ENCODE data around the gene PSTPIP1. TPM values are rescaled to one million over a fixed set of nuclear protein-coding genes. Genes with fewer than 3 reads are reported as not detected.

PSTPIP1 gene
- total and polyA plus RNA-seq, 2 donors (not counting 1 experiment from before 2014, with no cell fraction given): 0.56 to 1.5 TPM

GRCh38 chr15:77035999-77036471 is 41.1 kb downstream of the PSTPIP1 start:
- Histone ChIP-seq H3K4me2 (ENCODE audit: extremely low read depth, insufficient read depth, low read length) (no peak overlapping the region), H3K4me1 (ENCODE audit: control insufficient read depth, extremely low read depth, insufficient read depth, low read length) (no peaks in the 10 kb centered on the region), H2AFZ (ENCODE audit: low read length) (no peak overlapping the region), H3K79me2 (ENCODE audit: control insufficient read depth, insufficient read depth, low read length) (no peaks in the 10 kb centered on the region), H3K9me3 (ENCODE audit: control insufficient read depth, insufficient read depth, low read depth, low read length) (no peaks in the 10 kb centered on the region), H4K20me1 (ENCODE audit: control insufficient read depth, extremely low read depth, insufficient read depth, low read length) (no peaks in the 10 kb centered on the region), H3K4me3 (replicated peaks in 1 of 4; ENCODE audit: control extremely low read depth in 1 of 4, insufficient read depth in 1 of 4, low read depth in 3 of 4, low read length in 4 of 4) (no peak overlapping the region), H3K9ac (ENCODE audit: insufficient read depth, low read length) (no peak overlapping the region), H3K36me3 (ENCODE audit: control insufficient read depth, insufficient read depth, low read length) (peaks cover 10% of the 10 kb centered on the region), H3K27me3 (ENCODE audit: control insufficient read depth, insufficient read depth, low read length) (no peaks in the 10 kb centered on the region), H3K27ac (ENCODE audit: insufficient read depth, low read length) (no peak overlapping the region)
- TF ChIP-seq CTCF (conservative IDR thresholded peaks at IDR 0.05 in 1 of 2, IDR thresholded peaks at IDR 0.05 in 1 of 2; ENCODE audit: low read depth in 1 of 2, low read length in 2 of 2) (no peak), EZH2 (IDR thresholded peaks at IDR 0.05; ENCODE audit: low read length, missing control alignments) (no peak)
- DNase-seq (ENCODE audit: low read depth in 2 of 2): no peak

DNA sequence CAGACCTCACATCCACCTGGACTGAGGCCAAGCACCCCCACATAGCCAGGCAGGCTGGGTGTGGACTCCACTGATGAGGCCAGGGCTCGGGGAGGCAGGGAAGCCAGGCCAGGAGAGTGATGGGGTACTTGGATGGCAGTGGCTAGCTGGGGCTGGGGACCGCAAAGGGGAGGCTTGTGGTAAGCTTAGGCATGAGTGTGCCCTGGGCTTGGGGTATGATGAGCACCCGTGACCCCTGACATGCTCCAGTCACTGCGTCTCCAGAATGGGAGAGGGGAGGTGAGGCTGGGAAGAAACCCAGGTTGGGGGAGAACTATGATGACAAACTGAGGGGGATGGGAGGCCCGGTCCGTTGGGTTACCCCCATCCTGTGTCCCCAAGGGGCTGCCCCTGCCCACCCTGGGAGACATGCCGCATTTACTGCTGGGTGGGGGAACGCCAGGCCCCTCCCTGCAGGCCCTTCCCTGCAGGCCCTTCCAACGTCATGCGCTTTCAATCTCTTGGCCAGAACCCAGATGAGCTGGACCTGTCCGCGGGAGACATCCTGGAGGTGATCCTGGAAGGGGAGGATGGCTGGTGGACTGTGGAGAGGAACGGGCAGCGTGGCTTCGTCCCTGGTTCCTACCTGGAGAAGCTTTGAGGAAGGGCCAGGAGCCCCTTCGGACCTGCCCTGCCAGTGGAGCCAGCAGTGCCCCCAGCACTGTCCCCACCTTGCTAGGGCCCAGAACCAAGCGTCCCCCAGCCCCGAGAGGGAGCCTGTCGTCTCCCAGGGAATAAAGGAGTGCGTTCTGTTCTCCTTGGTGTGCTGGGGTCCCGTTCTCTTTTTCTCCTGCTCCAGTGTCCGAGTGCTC is 41.8 kb downstream of the PSTPIP1 start:
- H2AFZ ChIP-seq (ENCODE audit: low read length): no peak overlapping the region
- no peak for DNase-seq (ENCODE audit: low read depth in 2 of 2)
- no peak overlapping the region for H3K9ac ChIP-seq (ENCODE audit: insufficient read depth, low read length)

More for the DNA sequence above, 41.8 kb downstream of the PSTPIP1 start:
- Histone ChIP-seq H3K9me3 (ENCODE audit: control insufficient read depth, insufficient read depth, low read depth, low read length) (no peaks in the 10 kb centered on the region), H3K4me3 (replicated peaks in 1 of 4; ENCODE audit: control extremely low read depth in 1 of 4, insufficient read depth in 1 of 4, low read depth in 3 of 4, low read length in 4 of 4) (no peak overlapping the region), H3K79me2 (ENCODE audit: control insufficient read depth, insufficient read depth, low read length) (no peaks in the 10 kb centered on the region), H3K36me3 (ENCODE audit: control insufficient read depth, insufficient read depth, low read length) (peaks cover 10% of the 10 kb centered on the region), H3K27me3 (ENCODE audit: control insufficient read depth, insufficient read depth, low read length) (no peaks in the 10 kb centered on the region), H4K20me1 (ENCODE audit: control insufficient read depth, extremely low read depth, insufficient read depth, low read length) (no peaks in the 10 kb centered on the region), H3K27ac (ENCODE audit: insufficient read depth, low read length) (no peak overlapping the region), H3K4me2 (ENCODE audit: extremely low read depth, insufficient read depth, low read length) (no peak overlapping the region), H3K4me1 (ENCODE audit: control insufficient read depth, extremely low read depth, insufficient read depth, low read length) (no peaks in the 10 kb centered on the region)
- TF ChIP-seq CTCF (conservative IDR thresholded peaks at IDR 0.05 in 1 of 2, IDR thresholded peaks at IDR 0.05 in 1 of 2; ENCODE audit: low read depth in 1 of 2, low read length in 2 of 2): no peak
- no peak for TF ChIP-seq EZH2 (IDR thresholded peaks at IDR 0.05; ENCODE audit: low read length, missing control alignments)
